ENCODE data around the gene MTX1.
"Not testable (repeated sequence)": the region's sequence is repeated elsewhere in the genome, so short reads cannot be mapped to it uniquely, and the experiment has no call there.

MTX1 gene

GRCh38 chr1:155208541-155209311, at the start of gene MTX1:
Gene MTX1 (plus strand): TSS chr1:155208695. CDS start chr1:155208805, 110 bp downstream.
- DNase-seq (ENCODE audit: low read depth in 2 of 3, low spot score in 1 of 3) = peak; percentile 76 to 86 (median 76)

GRCh38 chr1:155158991-155159390, 49.5 kb upstream of the MTX1 start:
- no peak for DNase-seq (ENCODE audit: low read depth in 2 of 3, low spot score in 1 of 3)

- DNase-seq (ENCODE audit: low read depth in 2 of 3, low spot score in 1 of 3) = no peak
Observed at GRCh38 chr1:155160128-155160527, 48.4 kb upstream of the MTX1 start.

- DNase-seq (ENCODE audit: low read depth in 2 of 3, low spot score in 1 of 3) = not testable (repeated sequence)
Observed at GRCh38 chr1:155162631-155163030, 45.9 kb upstream of the MTX1 start.

- DNase-seq (ENCODE audit: low read depth in 2 of 3, low spot score in 1 of 3) = not testable (repeated sequence)
Observed at GRCh38 chr1:155163785-155164184, 44.7 kb upstream of the MTX1 start.

GRCh38 chr1:155164625-155165024, 43.9 kb upstream of the MTX1 start:
- DNase-seq (ENCODE audit: low read depth in 2 of 3, low spot score in 1 of 3) = not testable (repeated sequence)

GRCh38 chr1:155166051-155166470, 42.4 kb upstream of the MTX1 start:
- DNase-seq (ENCODE audit: low read depth in 2 of 3, low spot score in 1 of 3) = no peak

GRCh38 chr1:155166471-155167165, 41.9 kb upstream of the MTX1 start:
- DNase-seq (ENCODE audit: low read depth in 2 of 3, low spot score in 1 of 3) = no peak

GRCh38 chr1:155167166-155168104, 41.1 kb upstream of the MTX1 start:
- DNase-seq (ENCODE audit: low read depth in 2 of 3, low spot score in 1 of 3) = peak; percentile 79 to 90 (median 82)

GRCh38 chr1:155168105-155168445, 40.4 kb upstream of the MTX1 start:
- not testable (repeated sequence) for DNase-seq (ENCODE audit: low read depth in 2 of 3, low spot score in 1 of 3)

- no peak for DNase-seq (ENCODE audit: low read depth in 2 of 3, low spot score in 1 of 3)
Observed at GRCh38 chr1:155168456-155169210, 39.9 kb upstream of the MTX1 start.

GRCh38 chr1:155169541-155169940, 39.0 kb upstream of the MTX1 start:
- no peak for DNase-seq (ENCODE audit: low read depth in 2 of 3, low spot score in 1 of 3)

- DNase-seq (ENCODE audit: low read depth in 2 of 3, low spot score in 1 of 3) = no peak
Observed at GRCh38 chr1:155170101-155170785, 38.3 kb upstream of the MTX1 start.

GRCh38 chr1:155170806-155171205, 37.7 kb upstream of the MTX1 start:
- DNase-seq (ENCODE audit: low read depth in 2 of 3, low spot score in 1 of 3) = no peak

GRCh38 chr1:155171836-155172731, 36.4 kb upstream of the MTX1 start:
- DNase-seq (ENCODE audit: low read depth in 2 of 3, low spot score in 1 of 3) = no peak

GRCh38 chr1:155172732-155173477, 35.6 kb upstream of the MTX1 start, which contains the start of gene KRTCAP2:
Gene KRTCAP2 (minus strand): TSS chr1:155173304. CDS start chr1:155173224, 80 bp downstream.
- DNase-seq (ENCODE audit: low read depth in 2 of 3, low spot score in 1 of 3) = peak; percentile 92 to 94 (median 93)

- DNase-seq (ENCODE audit: low read depth in 2 of 3, low spot score in 1 of 3) = peak; percentile 60 to 67 (median 63)
Observed at GRCh38 chr1:155173478-155174323, 34.8 kb upstream of the MTX1 start, which contains the start of gene TRIM46. Gene TRIM46 (plus strand): TSS chr1:155173849. CDS start chr1:155173967, 118 bp downstream.
